OCI-LY7 (cell line): ENCODE data around the gene RRBP1. TPM values are rescaled to one million over a fixed set of nuclear protein-coding genes. Genes with fewer than 3 reads are reported as not detected.

Experiments
- BruUV-seq: library from RNA; stranded (reverse); fragments of 400-500 nt; replicated peaks from 2 replicates; lab custom pipeline; 2021; lab: Mats Ljungman, UMichigan
- CTCF ChIA-PET: fragments of 300-600 bp; sonication (Branson Sonifier 250); formaldehyde crosslinking; loops from one replicate; lab custom pipeline; 2022; ENCODE audit warnings: antibody characterized with exemption; ENCODE audit not compliant: unreplicated experiment; lab: Charles Lee
- POLR2A ChIA-PET: fragments of 300-600 bp; sonication (Branson Sonifier 250); formaldehyde crosslinking; loops from one replicate; lab custom pipeline; 2022; ENCODE audit warnings: antibody characterized with exemption; lab: Charles Lee
- DNase-seq: peaks from one replicate; pipeline ENCODE4 v3.0.0-alpha.2; 2015; ENCODE audit warnings: low spot score
- H2AFZ ChIP-seq: fragments of 200-600 bp; sonication (generic), shearing (Covaris generic); 2 replicates; pipeline ENCODE4 v1.6.1; 2014; ENCODE audit warnings: mild to moderate bottlenecking, antibody characterized with exemption, low read length, moderate library complexity
- H3K27ac ChIP-seq: fragments of 200-600 bp; sonication (generic); 2 replicates; pipeline ENCODE4 v1.5.1; 2014; ENCODE audit warnings: mixed run types, low read depth, mild to moderate bottlenecking, moderate library complexity, low read length, inconsistent platforms; ENCODE audit not compliant: poor library complexity, severe bottlenecking
- H3K36me3 ChIP-seq: fragments of 200-600 bp; sonication (generic); 2 replicates; pipeline ENCODE4 v1.6.1; 2014; ENCODE audit warnings: mild to moderate bottlenecking, antibody characterized with exemption, low read length, moderate library complexity, mixed read lengths; ENCODE audit not compliant: insufficient read depth
- H3K4me1 ChIP-seq: fragments of 200-600 bp; sonication (generic); 2 replicates; pipeline ENCODE4 v1.5.1; 2014; ENCODE audit warnings: mild to moderate bottlenecking, low read length; ENCODE audit not compliant: insufficient read depth, poor library complexity, severe bottlenecking
- H3K4me2 ChIP-seq: fragments of 200-600 bp; sonication (generic); 2 replicates; pipeline ENCODE4 v1.6.1; 2014; ENCODE audit warnings: mild to moderate bottlenecking, low read length
- H3K4me3 ChIP-seq: fragments of 200-600 bp; sonication (generic); 2 replicates; pipeline ENCODE4 v1.5.1; 2014; ENCODE audit warnings: mild to moderate bottlenecking, low read depth, low read length; ENCODE audit not compliant: poor library complexity, severe bottlenecking
- H3K79me2 ChIP-seq: fragments of 200-600 bp; sonication (generic); 2 replicates; pipeline ENCODE4 v1.6.1; 2016; ENCODE audit warnings: low read depth, mild to moderate bottlenecking, low read length, moderate library complexity, mixed read lengths; ENCODE audit not compliant: insufficient read depth
- H3K9me2 ChIP-seq: fragments of 200-600 bp; sonication (generic); 2 replicates; pipeline ENCODE4 v1.6.1; 2016; ENCODE audit warnings: mild to moderate bottlenecking, low read length, mixed read lengths; ENCODE audit not compliant: insufficient read depth
- H3K9me3 ChIP-seq: fragments of 200-600 bp; sonication (generic); 2 replicates; pipeline ENCODE4 v1.6.1; 2014; ENCODE audit warnings: mild to moderate bottlenecking, mixed run types, low read length, mixed read lengths
- H4K20me1 ChIP-seq: fragments of 200-600 bp; sonication (generic); 2 replicates; pipeline ENCODE4 v1.6.1; 2014; ENCODE audit warnings: mild to moderate bottlenecking, antibody characterized with exemption, low read length, moderate library complexity, mixed read lengths; ENCODE audit not compliant: insufficient read depth
- CTCF ChIP-seq: fragments of 200-600 bp; sonication (generic); conservative IDR thresholded peaks from 2 replicates; pipeline ENCODE4 v1.5.1; 2014; ENCODE audit warnings: mild to moderate bottlenecking, antibody characterized with exemption, low read length, moderate library complexity, mixed read lengths
- EZH2phosphoT487 ChIP-seq: fragments of 200-600 bp; sonication (generic); IDR thresholded peaks from 2 replicates; pipeline ENCODE4 v1.6.1; 2018; ENCODE audit warnings: low read depth, borderline replicate concordance, mild to moderate bottlenecking, mixed run types, antibody characterized with exemption, low read length, moderate library complexity, mixed read lengths
- intact Hi-C: fragments of 100-400 bp; cut with micrococcal nuclease; formaldehyde crosslinking; loops from one replicate; pipeline ENCODE4 v1.10.0; 2022; ENCODE audit not compliant: unreplicated experiment
- total RNA-seq, 2 experiments: library from RNA; depleted of rRNA in 1 of 2; stranded (reverse); fragments of >200 nt in 1 of 2; shearing (Covaris generic) in 1 of 2; gene quantifications; 2 replicates each; pipeline ENCODE4 v1.2.3, GENCODE V29; 2014 to 2022

Gene RRBP1
- total RNA-seq, 2 experiments from 2014 or later: 13.6 to 46.3 TPM

- Histone ChIP-seq H3K4me2 (peak within 1 kb of the TSS; percentile 94), H3K27ac (peak within 1 kb of the TSS; percentile 35), H3K79me2 (peaks cover 17% of the 10 kb centered on the region; the same call in 1 of the 2 replicates), H3K4me1 (peaks cover 13% of the 10 kb centered on the region), H3K9me2 (no peaks in the 10 kb centered on the region), H3K9me3 (no peaks in the 10 kb centered on the region), H4K20me1 (no peaks in the 10 kb centered on the region), H3K36me3 (no peaks in the 10 kb centered on the region), H3K4me3 (peak within 1 kb of the TSS; percentile 85), H2AFZ (peak within 1 kb of the TSS; percentile 79)
- POLR2A ChIA-PET: interaction anchor here (0.5 to 1.9 kb wide), 10 partner anchors 20 to 712 kb away, joined by 3 to 5 read pairs (median 3); no protein-coding TSS in a partner anchor
- DNase-seq: peak; percentile 91
- BruUV-seq: no TSS peak
- intact Hi-C loops: loop anchor here (2.0 kb wide), 1 partner anchor 79 kb away; no protein-coding TSS in a partner anchor
- CTCF ChIA-PET: interaction anchor here (0.7 kb wide), 1 partner anchor 1015 kb away, joined by 3 read pairs; no protein-coding TSS in a partner anchor
- TF ChIP-seq CTCF (no peak), EZH2phosphoT487 (no peak)
Observed at GRCh38 chr20:17569616-17570346, 112.3 kb downstream of the RRBP1 start, which contains the start of gene DSTN. DSTN (plus strand) TSS chr20:17570075; CDS start chr20:17570209, 134 bp downstream.

- TF ChIP-seq CTCF (no peak), EZH2phosphoT487 (no peak)
- peaks cover 17% of the 10 kb centered on the region; the same call in 1 of the 2 replicates for H3K79me2 ChIP-seq
- H3K27ac ChIP-seq: no peak overlapping the region
- H3K36me3 ChIP-seq: no peaks in the 10 kb centered on the region
- no TSS peak for BruUV-seq
- intact Hi-C loops: no loop called here
- H3K9me3 ChIP-seq: no peaks in the 10 kb centered on the region
- H2AFZ ChIP-seq: no peak overlapping the region
- POLR2A ChIA-PET: interaction anchor here (0.6 to 1.5 kb wide), 2 partner anchors 29 to 64 kb away, joined by 3 read pairs; no protein-coding TSS in a partner anchor
- CTCF ChIA-PET: no interaction called here
- no peak overlapping the region for H3K4me3 ChIP-seq
- H4K20me1 ChIP-seq: no peaks in the 10 kb centered on the region
- H3K4me1 ChIP-seq: peaks cover 13% of the 10 kb centered on the region
- DNase-seq: no peak
- H3K9me2 ChIP-seq: no peaks in the 10 kb centered on the region
- H3K4me2 ChIP-seq: peak overlapping the region; percentile 36; the same call in 1 of the 2 replicates
Observed at GRCh38 chr20:17568972-17569521, 113.0 kb downstream of the RRBP1 start.
